HG02938 (cell line): Measurements from ENCODE around the gene PTPRN2.
"Not testable (repeated sequence)": the region's sequence is repeated elsewhere in the genome, so short reads cannot be mapped to it uniquely, and the experiment has no call there.

Experiments
- ATAC-seq: cut with Tn5 transposase; IDR thresholded peaks from one replicate; pipeline ENCODE4 v1.9.1; 2021; ENCODE audit warnings: mild to moderate bottlenecking, moderate library complexity; ENCODE audit not compliant: unreplicated experiment

PTPRN2 gene

DNA sequence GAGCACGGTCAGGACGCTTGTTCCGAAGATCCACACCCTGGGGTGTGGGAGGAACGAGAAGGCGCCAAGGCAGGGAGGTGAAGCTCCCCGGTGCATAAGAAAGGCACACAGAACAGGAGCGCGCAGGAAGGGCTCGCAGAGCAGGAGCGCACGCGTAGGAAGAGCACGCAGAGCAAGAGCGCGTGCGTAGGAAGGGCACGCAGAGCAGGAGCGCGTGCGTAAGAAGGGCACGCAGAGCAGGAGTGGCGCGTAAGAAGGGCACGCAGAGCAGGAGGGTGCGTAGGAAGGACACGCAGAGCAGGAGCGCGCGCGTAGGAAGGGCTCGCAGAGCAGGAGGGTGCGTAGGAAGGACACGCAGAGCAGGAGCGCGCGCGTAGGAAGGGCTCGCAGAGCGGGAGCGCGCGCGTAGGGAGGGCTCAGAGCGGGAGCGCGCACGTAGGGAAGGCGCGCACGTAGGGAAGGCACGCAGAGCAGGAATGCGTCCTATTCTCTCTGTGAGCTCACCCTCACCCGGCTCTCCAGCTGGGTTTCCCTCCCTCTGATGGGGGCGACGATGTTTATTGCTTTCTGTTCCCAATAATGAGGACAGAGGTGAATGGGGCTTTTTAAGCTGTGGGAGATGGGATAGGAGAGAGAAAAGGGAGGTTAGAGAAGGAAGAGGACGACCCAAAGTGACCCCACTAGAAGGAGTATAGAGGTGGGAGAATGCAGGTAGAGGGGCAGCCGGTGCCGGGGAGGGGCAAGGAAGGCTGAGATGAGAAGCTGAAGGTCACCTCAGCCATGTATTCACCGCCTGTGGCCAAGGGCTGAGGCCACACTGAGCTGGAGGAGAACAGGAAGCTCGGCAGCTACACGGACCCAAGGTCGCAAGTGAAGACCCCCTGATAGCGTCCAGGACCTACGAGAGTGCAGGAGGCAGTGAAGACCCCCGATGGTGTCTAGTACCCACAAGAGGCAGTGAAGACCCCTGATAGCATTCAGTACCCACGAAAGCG is 423.2 kb downstream of the PTPRN2 start:
- no peak for ATAC-seq

DNA sequence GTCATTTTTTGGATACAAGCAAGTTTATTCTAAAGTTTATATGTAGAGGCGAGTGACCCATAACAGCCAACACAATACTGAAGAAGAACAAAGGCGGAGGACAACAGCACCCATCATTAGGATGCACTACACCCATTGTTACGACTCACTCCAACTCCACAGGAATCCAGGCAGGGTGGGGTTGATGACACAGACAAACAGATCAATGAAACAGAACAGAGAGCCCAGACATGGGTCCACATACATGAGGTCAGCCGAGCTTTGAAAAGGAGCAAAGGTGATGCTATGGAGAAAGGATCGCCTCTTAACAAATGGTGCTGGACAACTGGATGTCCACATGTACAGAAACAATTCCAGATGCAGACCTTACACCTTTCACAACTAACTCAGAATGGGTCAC is 426.4 kb downstream of the PTPRN2 start:
- no peak for ATAC-seq

DNA sequence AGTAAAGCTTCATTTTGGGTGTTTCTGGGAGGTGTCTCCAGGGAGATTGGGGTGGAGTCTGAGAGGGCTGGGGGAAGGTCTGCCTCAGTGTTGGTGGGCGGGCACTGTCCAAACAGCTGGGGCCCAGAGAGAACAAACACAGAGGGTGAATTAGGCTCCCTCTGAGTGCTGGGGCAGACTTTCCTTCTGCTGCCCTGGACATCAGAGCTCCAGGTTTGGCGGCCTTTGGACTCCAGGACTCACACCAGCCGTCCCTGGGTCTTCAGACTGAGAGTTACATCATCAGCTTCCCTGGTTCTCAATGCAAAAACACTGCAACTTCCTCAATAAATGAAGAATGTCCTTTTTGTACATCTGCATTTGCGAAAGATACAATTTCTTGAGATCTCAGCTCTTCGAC is 427.4 kb downstream of the PTPRN2 start:
- ATAC-seq = no peak

DNA sequence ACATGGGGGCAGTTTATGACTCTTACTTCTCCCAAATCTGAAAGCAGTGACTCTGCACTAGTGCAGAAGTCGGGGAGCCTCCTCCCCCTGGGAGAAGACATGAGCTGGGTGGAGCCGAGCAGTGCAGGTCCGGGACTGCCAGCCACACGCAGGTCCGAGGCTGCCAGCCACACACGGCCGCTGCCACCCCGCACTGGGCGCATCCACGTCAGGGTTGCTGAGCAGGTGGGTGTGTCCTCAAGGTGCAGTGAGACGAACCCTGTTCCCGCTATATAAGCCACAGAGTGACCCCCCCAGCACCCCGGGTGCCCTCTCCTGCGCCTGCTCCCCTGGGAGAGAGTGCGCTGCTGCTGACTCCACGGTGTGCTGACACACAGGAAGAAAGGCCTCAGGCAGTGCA is 430.2 kb downstream of the PTPRN2 start:
- no peak for ATAC-seq

DNA sequence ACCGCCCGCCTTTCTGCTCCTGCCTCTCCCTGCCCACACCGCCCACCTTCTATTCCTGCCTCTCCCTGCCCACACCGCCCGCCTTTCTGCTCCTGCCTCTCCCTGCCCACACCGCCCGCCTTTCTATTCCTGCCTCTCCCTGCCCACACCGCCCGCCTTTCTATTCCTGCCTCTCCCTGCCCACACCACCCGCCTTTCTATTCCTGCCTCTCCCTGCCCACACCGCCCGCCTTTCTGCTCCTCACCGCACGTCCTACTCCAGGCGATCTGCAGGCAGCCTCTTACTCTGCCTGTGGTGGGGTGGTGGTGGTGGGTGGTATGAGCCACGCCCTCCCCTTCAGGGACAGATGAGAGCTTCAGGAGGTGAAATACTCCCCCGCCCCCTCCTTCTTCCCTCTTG is 436.4 kb downstream of the PTPRN2 start:
- not testable (repeated sequence) for ATAC-seq

DNA sequence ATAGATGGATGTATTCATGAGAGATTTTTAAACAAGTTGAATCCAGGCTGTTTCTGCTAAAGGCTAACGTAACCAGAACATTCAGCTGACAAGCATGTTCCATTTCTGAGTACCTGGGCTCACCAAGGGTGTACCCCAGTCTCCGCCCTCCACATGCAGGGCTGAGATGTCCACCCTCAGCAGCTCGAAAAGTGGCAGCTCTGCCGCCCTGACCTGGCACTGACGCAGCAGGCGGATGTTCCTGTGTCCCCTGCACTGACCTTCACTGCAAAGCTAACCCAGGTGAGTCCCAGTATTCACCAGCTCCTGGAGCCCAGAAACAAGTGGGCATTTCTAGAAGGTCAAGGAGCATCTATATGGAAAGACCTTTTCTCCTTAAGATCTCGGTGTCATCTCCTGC is 437.4 kb downstream of the PTPRN2 start:
- no peak for ATAC-seq

DNA sequence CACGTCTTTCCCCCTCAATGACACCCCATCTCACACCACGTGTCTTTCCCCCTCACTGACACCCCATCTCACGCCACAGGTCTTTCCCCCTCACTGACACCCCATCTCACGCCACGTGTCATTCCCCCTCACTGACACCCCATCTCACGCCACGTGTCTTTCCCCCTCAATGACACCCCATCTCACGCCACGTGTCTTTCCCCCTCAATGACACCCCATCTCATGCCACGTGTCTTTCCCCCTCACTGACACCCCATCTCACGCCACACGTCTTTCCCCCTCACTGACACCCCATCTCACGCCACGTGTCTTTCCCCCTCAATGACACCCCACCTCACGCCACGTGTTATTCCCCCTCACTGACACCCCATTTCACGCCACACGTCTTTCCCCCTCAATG is 440.2 kb downstream of the PTPRN2 start:
- not testable (repeated sequence) for ATAC-seq

DNA sequence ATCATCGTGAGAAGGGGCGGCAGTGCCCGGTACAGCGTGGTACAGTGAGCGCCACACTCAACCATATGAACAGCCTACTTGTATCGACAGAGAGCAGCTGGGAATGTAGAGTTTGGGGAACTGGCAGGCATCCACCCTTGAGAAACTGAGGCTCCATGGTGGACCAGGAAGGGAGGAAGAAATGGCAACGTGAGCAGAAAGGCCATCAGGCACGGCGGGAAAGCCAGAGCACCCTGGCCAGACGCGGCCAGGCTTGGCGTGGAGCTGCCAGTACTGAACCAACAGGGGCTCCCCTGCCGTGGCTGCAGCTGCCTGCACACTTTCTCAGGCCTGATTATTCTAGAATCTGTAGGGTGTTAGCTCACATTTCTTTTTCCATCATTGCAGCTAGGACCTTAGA is 442.3 kb downstream of the PTPRN2 start:
- no peak for ATAC-seq

DNA sequence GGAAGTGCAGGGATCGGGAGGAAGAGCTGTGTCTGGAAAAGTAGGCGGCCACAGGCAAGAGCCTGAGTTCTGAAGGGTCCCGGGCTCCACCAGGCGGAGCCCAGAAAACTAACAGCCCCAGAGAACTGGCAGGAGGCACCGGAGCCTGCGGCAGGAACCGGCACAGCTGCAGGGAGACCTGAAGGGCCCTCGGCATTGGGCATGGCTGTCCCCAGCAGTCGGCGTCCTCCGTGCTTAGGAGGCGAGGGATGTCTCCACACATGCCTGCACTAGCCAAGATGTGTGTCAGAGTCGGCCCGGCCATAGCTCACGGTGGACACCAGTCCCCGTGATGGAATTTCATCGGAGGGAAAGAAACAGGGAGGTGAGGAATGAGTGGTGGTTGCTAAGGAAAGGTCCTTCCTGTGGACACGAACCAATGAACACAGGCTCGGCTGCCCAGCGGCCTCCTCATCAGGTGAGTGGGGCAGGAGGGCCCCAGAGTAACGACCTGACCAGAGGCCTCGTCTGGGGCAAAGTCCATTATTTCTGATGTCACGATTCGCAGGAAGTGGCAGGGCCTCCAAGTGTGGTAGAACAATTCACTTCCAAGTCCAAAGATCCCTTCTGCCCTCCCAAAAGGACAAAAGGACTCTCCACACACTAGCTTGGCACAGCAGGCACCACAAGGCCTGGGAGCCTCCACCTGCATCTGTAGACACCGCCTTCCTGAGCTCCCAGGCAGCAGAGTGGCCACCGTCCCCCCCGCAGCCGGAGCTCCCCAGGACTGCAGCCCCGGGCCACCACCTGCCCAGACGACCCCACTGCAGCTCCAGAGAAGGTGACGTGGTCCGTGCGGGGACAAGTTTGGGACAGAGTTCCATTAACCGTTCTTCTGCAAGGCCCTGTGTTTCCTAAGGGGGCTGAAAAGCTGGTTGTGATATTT is 444.2 kb downstream of the PTPRN2 start:
- ATAC-seq = no peak

DNA sequence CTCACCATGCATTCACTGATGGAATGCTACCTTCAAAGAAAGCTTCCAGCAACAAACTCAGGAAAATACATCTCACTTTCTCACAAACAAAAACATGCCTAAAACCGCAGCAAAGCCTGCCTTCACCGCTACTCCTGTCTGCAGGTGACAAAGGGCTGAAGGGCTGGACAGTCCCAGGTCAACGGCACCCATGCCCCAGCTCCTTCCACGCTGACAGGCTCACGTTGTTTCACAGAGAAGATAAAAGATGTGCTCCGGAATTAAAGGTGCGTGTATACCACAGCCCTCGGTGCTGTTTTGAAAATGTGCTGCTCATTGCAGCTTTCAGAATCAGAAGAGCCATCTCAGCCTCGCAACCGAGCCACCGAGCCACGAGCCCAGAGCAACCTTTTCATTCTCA is 445.0 kb downstream of the PTPRN2 start:
- no peak for ATAC-seq

DNA sequence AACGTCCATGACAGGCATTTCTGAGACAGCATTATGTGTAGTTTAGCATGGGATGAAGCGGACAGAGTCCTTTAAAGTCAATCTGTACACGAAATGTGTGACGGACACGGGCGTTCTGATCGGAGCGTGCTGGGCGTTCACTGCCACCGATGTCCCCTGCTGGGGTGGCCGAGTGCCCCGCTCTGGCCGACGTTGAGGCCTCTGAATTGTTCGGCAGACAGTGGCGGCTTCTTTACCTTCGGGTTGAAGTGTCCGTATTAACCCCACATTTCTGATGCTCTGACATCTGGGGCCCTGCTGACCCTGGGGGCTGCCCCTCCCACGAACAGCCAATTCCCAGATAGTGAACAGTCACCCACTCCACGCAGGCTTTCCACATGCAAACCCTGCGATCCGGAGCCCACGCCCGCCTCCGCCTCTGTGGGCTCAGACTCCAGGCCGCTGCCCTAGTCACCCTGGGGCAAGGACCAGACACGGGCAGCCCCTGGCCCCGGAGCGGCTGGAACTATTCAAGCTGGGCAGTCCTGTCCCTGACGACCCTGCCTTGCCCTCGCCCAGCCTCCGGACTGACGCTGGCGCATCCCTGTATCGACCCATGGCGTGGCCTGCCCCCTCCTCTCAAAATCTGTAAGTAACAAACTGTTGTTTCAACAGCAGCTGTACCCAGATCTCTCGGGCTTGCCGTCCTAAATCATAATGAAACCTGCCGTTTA is 445.7 kb downstream of the PTPRN2 start:
- no peak for ATAC-seq

DNA sequence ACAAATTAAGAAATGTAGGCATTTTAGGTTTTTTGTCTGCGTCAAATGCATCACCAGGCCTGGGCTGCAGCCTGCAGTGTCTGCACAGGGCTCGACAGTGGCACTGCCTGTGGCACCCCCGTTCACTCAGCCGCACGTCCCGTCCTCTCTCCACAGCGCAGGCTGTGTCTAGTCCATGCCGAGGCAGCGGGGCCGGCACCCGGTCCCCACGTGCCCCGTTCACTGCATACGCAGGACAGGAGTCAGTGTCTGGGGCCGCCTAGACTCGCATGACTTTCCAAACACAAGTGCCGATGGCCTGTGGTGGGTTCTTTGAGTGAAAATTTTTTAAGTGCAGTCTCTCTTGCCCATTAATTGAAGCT is 446.4 kb downstream of the PTPRN2 start:
- no peak for ATAC-seq

DNA sequence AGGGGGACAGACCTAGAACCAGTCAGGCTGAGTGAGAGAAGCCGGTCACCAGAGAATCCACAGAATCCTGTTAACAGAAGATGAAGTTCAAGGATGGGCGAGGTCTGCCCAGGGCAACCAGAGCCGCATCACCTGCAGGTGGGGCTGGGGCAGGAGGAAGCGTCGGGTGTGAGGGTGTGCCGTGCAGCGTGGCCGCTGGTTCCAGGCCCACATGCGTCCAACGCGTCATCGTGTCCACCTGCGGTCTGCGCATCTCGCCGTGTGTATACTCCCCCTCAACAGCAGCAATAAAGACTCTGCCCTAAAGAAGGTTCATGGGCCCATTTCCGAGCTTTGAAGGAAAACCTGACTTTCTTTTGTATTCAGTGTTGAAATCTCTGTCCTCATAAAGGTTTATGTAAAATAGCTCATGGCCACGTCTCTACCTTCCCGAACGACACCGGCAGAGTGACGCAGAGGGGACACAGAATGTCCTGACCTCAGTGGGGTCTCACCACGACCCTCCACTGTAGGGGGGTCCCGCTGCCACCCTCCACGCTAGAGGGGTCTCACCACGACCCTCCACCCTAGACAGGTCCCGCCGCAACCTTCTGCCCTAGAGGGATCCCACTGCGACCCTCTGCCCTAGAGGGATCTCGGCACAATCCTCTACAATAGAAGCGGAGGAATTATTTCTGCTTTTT is 446.9 kb downstream of the PTPRN2 start:
- ATAC-seq = no peak

DNA sequence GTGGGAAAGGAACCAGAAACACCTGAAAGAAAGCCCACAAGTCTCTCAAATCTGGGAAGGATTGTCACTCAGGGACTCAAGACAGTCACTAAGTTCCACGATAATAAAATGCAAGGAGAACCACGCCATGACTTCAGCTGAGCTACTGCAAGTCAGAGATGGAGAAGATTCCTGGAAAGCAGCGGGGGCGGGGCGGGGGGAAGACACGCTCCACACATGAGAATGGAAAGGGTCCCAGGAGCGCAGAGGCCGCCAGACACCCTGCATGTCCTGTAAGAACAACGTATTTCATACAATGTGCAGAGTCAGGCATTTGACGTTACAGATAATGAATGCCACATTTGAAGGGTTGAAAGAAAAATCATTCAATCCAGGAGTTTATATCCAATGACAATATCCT is 448.1 kb downstream of the PTPRN2 start:
- no peak for ATAC-seq

DNA sequence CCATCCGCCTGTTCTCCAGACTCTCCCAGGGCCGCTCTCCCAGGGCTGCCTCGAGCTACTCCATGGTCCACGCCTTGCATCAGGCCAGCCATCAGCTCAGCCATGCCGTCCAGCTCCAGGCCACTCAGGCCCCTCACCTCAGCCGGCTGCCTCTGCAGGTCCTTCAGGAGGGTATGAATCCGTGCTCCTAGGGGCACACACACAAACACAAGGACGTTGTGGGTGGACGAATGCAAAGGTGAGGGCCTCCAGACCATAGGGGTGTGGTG is 449.4 kb downstream of the PTPRN2 start:
- no peak for ATAC-seq

DNA sequence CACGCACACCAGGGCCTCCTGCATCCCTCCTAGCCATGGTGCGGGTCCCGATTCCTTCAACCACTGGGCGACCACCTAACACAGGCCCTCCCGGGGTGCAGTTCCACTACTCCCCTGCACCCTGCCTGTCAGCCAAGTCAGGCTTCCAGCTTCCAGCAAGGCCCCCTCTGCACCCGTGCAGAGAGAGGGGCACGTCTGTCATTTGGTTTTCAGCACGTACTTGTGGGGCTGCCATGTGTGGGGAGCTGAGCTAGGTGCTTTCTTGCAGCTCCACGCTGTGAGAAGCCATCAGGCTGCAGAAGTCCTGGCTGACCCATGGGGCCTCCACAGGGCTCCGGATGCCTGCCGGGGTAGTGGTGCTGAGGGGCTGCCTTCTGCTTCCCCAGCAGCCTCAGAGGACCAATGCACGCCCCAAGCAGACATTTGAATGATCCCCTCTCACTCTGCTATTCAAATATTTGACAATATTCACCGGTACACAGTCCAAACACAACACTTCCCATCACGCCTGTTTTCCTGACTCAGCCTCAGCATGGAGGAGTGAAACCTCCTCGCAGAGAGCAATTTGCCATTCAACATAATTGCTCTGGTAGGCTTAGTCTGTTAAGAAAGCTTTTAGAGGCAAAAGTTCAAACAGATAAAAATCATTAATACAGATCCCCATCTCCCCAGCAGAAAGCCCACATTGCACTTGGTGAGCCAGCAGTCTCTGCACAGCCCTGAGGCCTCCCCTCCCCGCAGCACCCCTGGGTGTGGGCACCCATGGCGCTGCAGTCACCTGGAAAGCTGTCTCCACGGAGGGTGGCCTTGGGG is 449.9 kb downstream of the PTPRN2 start:
- no peak for ATAC-seq

DNA sequence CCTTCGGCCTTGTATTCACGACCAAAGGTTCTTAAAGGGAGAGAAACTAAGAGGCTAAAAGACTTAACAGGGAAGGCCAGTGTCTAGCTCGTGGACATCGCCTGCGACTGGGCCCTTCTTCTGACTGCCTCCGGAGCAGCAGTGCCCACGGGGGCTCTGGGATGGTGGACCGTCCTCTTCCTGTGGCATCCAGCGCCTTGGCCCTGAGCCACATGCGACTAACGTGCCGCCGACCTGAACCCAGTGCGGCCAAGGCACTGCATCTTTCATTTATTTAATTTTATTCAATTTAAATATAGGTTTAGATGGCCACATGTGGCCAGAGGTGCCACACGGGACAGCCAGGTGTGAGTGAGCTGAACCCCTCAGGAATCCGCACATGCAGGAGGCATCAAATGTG is 451.7 kb downstream of the PTPRN2 start:
- ATAC-seq = no peak

DNA sequence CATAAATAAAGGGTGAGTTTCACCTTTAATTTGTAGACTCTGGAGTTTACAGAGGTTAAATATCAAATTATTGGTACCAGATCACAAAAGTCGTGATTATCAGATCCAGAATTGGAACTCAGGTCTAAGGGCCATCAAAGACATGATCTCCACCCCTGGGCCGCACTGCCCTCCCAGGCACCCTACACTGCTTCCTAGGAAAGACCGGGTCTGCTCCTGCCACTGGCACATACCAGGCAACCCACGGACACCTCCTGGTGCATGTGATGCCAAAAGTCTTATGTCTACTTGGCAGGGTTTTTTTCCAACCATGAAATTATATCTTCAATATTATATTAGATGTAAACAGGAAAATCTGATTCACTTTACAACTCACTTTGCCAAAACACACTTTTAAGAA is 452.8 kb downstream of the PTPRN2 start:
- ATAC-seq = no peak

DNA sequence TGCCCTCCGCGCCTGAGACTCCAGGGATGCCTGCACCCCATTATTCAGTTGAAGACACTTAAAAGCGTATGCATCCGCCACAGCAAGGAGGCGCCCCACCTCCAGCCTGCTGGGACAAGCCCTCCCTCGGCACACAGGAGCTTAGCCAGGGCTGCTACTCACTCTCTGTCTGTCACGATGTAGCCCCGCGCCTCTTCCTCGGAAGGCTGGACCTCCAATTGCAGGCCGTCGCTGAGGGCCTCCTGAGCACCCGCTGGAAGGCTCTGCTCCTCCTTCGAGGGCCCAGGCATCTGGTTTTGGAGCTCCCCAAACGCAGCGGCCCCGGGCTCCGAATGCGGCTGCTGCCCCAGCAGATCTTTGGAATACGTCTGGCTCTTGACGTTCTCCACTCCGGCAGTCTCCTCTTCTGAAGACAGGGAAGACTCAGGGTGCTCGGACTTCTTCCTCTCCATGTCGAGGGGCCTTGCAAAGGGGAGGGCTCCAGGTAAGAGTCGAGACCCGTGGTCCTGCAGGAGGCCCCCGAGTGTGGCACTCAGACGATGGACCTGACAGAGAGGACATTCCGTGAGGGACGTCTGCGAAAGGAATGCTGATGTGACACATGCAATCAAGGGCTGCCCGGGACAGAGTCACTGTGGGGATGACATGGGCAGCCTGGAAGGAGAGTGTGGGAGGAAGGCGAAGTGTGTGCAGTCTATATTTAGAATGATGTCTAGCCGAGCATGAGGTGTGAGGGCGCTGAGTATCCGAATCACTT is 453.9 kb downstream of the PTPRN2 start:
- no peak for ATAC-seq
